HG03135 (cell line): ENCODE results near the gene ROR1.
"Not testable (repeated sequence)": the region's sequence is repeated elsewhere in the genome, so short reads cannot be mapped to it uniquely, and the experiment has no call there.

Source experiments
- ATAC-seq: cut with Tn5 transposase; IDR thresholded peaks from one replicate; pipeline ENCODE4 v1.9.1; 2021; ENCODE audit warnings: mild to moderate bottlenecking, moderate library complexity; ENCODE audit not compliant: unreplicated experiment

The ROR1 gene

DNA sequence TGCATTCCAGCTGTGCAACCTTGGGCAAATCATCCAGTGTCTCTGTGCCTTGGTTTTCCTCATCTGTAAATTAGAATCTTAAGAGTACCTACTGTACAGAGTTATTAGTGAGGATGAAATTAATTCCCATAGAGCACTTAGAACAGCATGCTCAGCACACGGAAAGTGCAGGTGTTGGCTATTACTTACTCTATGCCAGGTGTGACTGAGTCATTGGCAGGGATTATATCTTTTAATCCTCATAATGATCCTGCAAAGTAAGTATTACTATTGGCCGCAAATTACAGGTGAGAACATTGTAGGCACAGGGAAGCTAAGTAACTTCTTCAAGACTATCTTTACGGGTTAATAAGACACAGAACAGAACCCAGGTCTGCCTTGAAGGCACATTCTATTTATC is 423.3 kb downstream of the ROR1 start:
- no peak for ATAC-seq

DNA sequence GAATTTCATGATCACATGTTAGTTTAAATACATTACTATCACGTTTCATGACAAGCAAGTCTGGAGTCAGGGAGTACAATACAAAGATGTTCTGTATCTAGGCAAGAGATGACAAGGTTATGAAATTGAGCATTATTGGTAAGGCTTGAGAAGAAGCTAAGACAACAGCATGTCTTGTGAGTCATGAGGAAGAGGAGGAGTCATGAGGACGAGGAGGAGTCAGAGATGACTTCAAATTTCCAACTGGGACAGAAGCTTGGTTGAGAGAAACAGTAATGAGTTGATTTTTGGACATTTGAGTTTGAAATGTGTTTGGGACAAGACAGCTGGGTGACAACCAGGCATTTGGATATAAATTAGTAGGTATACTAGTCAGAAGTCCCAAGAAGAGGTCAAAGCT is 425.3 kb downstream of the ROR1 start:
- no peak for ATAC-seq

DNA sequence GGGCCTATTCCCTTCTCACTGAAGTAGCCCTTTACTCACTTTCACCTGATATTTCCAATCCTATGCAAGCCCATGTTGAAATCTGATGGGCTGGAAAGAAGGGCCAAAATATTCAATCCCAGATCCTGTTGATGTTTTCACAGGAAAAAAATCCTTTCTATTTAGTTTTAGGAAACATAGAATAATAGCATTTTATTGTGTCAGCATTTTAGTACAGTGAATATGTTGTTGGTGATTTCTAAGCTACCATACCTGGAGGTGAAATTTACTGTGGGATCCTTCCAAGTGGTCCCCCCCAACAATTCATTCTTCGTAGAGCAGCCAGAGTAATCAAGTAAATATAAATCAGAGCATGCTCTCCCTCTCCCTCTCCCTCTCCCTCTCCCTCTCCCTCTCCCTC is 426.2 kb downstream of the ROR1 start:
- no peak for ATAC-seq

DNA sequence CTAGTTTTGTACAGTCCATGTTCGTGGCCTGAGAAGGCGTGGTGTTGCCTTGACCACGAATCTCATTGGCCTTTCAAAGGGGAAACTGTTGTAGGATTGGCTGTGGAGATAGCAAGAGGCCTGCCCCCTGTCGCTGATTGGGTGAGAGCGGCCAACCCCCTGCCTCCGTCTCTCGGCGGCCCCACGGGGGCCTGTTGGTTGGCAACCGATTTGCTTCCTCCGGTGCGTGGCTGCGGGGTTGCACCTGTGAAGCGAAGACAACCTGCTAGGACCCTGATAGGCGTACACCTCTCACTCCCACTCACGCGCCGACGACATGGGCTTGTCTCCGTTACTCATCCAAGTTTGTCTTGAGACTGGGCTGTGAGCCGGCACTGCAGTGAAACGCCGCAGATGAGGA is 429.6 kb downstream of the ROR1 start, which contains the start of gene UBE2U:
UBE2U (plus strand) TSS at position 204 of the 400 bp plus-strand sequence. CDS start 428 bp downstream, outside the sequence.
- no peak for ATAC-seq

DNA sequence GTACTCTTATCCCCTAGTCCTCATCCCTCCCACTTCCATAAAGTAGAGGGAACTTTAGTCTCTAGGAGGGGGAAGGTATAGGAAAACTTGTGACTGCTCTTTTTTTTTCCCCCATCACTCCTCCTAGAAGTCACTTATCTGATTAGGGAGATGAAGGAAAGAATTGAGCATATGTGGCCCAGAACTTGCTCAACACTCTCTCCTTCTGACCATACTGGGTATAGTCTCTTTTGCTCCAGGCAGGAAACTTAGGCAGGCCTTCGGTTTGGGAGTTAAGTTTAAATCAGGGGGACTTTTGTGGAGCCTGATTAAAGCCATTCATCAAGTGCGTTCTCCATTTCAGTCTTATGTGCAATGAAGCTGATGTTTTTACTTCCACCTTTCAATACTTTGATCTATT is 435.4 kb downstream of the ROR1 start:
- no peak for ATAC-seq

GRCh38 chr1:64212031-64212430 is 438.2 kb downstream of the ROR1 start:
- no peak for ATAC-seq

DNA sequence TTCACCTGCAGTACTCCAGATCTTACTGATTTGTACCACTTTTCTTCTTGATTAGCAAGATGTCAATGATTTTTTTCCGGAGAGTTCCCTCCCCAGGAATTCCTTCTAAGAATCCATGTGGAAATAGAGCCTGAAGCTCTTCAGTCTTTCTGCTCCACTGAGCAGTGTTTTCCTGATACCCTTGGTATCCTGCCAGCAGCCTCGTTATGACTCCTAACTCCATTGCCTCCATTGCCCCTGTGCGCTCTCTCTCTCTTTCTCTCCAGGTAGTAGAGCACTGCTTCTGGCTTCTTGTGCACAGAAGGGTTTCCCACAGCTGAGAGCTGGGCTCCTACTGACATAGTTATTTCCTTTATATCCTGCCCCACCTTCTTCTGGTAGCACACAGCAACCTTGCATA is 441.8 kb downstream of the ROR1 start:
- ATAC-seq: no peak

DNA sequence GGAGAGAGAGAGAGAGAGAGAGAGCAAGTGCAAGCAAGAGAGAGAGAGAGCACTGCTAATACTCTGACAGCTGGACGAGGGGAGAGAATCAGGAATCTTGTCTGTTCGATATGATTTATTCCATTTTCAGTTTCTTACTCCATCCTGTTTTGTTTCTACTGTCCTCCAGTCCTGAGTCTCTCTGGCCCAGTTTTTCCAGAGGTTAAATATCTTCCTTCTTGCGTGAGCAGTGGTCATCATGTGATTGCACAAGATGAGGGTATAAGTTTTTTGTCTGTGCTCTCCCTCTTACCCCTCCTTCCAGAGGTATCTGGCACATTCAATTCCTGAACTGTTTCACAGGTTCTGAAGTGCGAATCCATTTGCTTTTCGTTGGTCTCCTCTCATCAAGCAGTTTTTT is 446.4 kb downstream of the ROR1 start:
- ATAC-seq: no peak

GRCh38 chr1:64223329-64224151 is 449.7 kb downstream of the ROR1 start:
- ATAC-seq: no peak

- ATAC-seq: not testable (repeated sequence)
These were observed 450.4 kb downstream of the ROR1 start for GRCh38 chr1:64224236-64224635.

DNA sequence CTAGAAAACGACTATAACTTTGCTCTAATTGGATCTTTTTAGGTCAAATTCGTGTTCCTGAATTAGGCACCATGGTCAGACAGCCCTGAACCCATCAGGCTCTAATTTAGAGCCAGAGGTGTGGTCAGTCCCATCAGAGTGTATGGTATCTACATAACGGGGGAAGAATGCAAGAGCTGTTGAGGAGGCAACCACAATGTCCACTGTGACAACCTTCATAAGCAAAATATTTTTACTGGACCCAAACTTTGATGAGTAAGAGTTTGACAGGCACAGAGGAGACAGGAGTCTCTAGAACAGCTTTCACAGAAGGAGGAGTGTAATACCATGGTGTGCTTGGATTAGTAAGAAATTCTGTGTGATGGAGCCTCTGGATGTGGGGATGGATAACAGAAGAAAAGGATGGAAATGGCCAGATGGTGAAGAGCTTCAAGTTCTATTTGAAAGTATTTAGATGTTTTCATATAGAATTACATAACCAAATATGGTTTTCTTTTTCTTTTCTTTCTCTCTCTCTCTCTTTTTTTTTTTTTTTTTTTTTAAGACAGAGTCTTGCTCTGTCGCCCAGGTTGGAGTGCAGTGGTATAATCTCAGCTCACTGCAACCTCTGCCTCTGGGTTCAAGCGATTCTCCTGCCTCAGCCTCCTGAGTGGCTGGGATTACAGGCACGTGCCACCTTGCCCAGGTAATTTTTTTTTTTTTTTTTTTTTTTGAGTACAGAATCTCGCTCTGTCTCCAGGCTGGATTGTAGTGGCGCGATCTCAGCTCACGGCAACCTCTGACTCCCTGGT is 454.5 kb downstream of the ROR1 start:
- ATAC-seq: no peak

DNA sequence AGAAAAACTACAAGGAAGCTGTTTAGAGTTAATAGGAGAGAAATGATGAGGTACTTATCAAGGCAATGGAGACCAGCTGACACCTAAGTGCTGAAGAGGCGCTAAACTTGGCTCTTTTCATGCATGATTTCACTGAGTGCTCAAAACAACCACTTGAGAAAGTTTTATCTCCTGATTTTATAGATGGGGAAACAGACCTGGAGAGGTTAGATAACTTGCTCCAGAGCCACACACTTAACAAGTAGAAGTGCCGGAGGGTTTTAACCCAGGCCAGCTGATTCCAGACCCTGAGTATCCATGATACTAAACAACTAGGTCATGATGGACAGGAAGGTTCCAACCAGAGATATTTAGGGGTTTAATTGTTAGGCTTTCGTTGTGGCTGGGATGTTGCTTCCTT is 455.5 kb downstream of the ROR1 start:
- ATAC-seq: no peak
